Dendritic cell treated with granulocyte-macrophage colony-stimulating factor and Interleukin-4, amounts not matched to agents 40 ng/mL and 50 ng/mL, for 4 days (primary cell): ENCODE data around the gene PLA2G6.

Experiments
- H3K27ac Mint-ChIP-seq: one replicate; pipeline ENCODE4 v1.8.0; 2022; ENCODE audit warnings: mild to moderate bottlenecking, mixed read lengths
- H3K27me3 Mint-ChIP-seq: one replicate; pipeline ENCODE4 v1.8.0; 2022; ENCODE audit warnings: mild to moderate bottlenecking, mixed read lengths
- H3K36me3 Mint-ChIP-seq: one replicate; pipeline ENCODE4 v1.8.0; 2022; ENCODE audit warnings: low read depth, mixed read lengths
- H3K4me1 Mint-ChIP-seq: one replicate; pipeline ENCODE4 v1.8.0; 2022; ENCODE audit warnings: low read depth, mixed read lengths
- H3K4me3 Mint-ChIP-seq: one replicate; pipeline ENCODE4 v1.8.0; 2022; ENCODE audit warnings: mild to moderate bottlenecking, moderate library complexity, mixed read lengths
- H3K9me3 Mint-ChIP-seq: one replicate; pipeline ENCODE4 v1.8.0; 2022; ENCODE audit warnings: mixed read lengths
- intact Hi-C: fragments of 100-400 bp; cut with micrococcal nuclease; formaldehyde crosslinking; loops from one replicate; pipeline ENCODE4 v1.15.0; 2022

PLA2G6 gene

GRCh38 chr22:38220163-38220562, 38.5 kb upstream of the PLA2G6 start:
- H3K4me1 Mint-ChIP-seq = peaks cover 49% of the 10 kb centered on the region
- no peaks in the 10 kb centered on the region for H3K9me3 Mint-ChIP-seq
- H3K4me3 Mint-ChIP-seq = no peak overlapping the region
- intact Hi-C loops = no loop called here
- peaks cover 28% of the 10 kb centered on the region for H3K27me3 Mint-ChIP-seq
- peaks cover 57% of the 10 kb centered on the region for H3K36me3 Mint-ChIP-seq
- H3K27ac Mint-ChIP-seq = peak overlapping the region; percentile 69

DNA sequence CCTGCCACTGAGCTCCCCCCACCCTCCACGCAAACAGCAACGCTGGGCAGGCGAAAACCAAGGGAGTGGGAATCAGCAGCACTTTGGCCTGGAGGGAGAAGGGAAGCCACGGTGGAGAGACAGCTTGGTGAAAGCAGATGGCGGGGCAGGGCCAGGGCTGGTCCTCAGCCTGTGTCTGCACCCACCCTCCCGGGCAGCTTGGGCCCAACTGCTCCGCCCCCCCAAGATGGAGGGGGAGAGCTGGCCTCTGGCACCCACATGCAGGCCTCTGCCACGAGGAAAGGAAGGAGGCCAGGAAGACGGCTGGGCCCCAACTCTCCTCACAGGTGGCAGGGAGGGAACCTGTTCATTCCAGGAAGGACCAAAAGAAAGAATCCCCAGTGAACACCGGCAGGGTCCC, 38.0 kb upstream of the PLA2G6 start:
- H3K27me3 Mint-ChIP-seq = peaks cover 28% of the 10 kb centered on the region
- H3K9me3 Mint-ChIP-seq = no peaks in the 10 kb centered on the region
- intact Hi-C loops = no loop called here
- no peak overlapping the region for H3K4me3 Mint-ChIP-seq
- peak overlapping the region; percentile 69 for H3K27ac Mint-ChIP-seq
- H3K4me1 Mint-ChIP-seq = peaks cover 54% of the 10 kb centered on the region
- peaks cover 57% of the 10 kb centered on the region for H3K36me3 Mint-ChIP-seq

DNA sequence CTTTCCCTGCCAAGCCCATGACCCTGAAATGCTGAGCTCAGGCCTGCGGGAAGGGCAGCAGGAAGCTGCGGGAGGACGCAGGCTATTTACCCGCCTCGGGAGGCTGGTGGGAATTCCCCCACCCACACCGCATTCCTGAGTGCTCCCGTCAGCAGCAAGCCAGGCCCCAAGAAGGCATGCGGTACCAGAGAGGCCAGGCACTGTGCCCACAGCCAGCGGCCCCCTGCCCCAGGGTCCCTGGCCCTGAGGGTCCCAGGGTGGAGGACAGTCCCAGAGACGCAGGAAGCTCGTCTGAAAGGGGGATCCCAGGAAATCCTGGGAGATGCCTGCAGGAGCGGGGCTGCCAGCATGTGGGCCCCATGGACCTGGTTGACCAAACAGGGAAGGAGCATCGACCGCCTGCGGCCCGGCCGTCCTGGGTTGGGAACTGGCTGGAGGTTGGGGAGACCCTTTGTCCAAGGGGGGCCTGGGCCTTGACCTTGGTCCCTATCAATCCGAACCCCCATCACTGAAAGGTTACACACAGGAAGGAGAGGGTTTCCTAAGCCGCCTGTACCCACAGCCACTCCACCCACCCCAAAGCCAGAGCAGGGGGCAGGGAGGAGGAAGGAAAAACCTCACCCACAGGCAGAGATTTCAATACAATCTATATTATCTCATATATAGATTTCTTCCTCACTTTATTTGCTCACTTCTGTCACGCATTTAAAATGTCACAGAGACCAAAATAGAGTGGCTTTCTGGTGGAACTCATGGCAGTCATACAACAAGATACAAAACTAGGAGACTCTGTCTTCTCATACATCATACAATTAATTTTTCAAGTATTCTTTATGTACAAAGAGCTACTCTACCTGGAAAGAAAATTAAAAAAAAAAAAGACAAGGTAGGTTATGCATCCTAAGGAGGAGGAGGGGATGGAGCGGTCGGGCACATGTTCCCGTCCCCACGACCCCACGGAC, 37.3 kb upstream of the PLA2G6 start:
- H3K9me3 Mint-ChIP-seq = no peaks in the 10 kb centered on the region
- no peak overlapping the region for H3K4me3 Mint-ChIP-seq
- peak overlapping the region; percentile 69 for H3K27ac Mint-ChIP-seq
- H3K36me3 Mint-ChIP-seq = peaks cover 52% of the 10 kb centered on the region
- intact Hi-C loops = no loop called here
- peaks cover 28% of the 10 kb centered on the region for H3K27me3 Mint-ChIP-seq
- H3K4me1 Mint-ChIP-seq = peaks cover 59% of the 10 kb centered on the region

- Mint-ChIP-seq H3K27me3 (peaks cover 10% of the 10 kb centered on the region), H3K4me3 (peak overlapping the region; percentile 59), H3K9me3 (no peaks in the 10 kb centered on the region), H3K27ac (peak overlapping the region; percentile 74), H3K36me3 (peaks cover 19% of the 10 kb centered on the region), H3K4me1 (peaks cover 81% of the 10 kb centered on the region)
- intact Hi-C loops = no loop called here
Measured at GRCh38 chr22:38215156-38216038, 33.8 kb upstream of the PLA2G6 start.

GRCh38 chr22:38214302-38215056, 32.8 kb upstream of the PLA2G6 start:
- Mint-ChIP-seq H3K27ac (peak overlapping the region; percentile 74), H3K9me3 (no peaks in the 10 kb centered on the region), H3K36me3 (peaks cover 18% of the 10 kb centered on the region), H3K27me3 (peaks cover 4% of the 10 kb centered on the region), H3K4me1 (peaks cover 81% of the 10 kb centered on the region), H3K4me3 (peak overlapping the region; percentile 59)
- intact Hi-C loops = no loop called here

GRCh38 chr22:38213990-38214301, 32.3 kb upstream of the PLA2G6 start:
- Mint-ChIP-seq H3K9me3 (no peaks in the 10 kb centered on the region), H3K36me3 (peaks cover 18% of the 10 kb centered on the region), H3K4me3 (peak overlapping the region; percentile 45), H3K27ac (peak overlapping the region; percentile 74), H3K27me3 (peaks cover 2% of the 10 kb centered on the region), H3K4me1 (peaks cover 81% of the 10 kb centered on the region)
- intact Hi-C loops = no loop called here

DNA sequence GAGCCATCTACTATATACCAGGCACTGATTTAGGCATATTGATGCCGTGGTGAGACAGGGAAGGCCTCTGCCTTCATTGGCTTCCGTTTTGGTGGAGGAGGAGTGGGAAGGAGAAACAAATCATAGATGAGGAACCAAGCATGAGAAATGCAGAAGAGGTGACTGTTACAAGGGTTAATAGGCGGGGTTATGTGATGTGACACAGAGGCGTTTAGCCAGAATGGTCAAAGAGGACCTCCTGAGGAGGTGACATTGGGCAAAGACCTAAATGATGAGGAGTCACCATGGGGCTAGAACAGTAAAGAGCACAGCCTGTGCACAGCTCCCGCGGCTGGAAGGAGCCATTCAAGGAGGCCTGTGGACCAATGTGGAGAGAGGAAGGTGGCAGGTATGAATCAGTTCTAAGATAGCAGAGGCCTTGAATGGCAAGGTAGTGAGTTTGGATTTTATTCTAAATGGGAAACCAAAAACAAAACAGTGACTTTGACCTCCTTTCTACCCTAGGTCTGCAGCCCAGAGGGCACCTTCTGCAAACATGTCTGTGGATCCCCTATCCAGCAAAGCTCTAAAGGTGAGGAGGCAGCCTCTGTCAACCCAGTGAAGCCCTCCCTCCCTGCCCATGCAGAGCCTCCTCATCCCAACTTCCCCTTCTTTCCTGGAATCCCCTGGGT, 31.8 kb upstream of the PLA2G6 start:
- Mint-ChIP-seq H3K9me3 (no peaks in the 10 kb centered on the region), H3K36me3 (peaks cover 18% of the 10 kb centered on the region), H3K4me1 (peaks cover 81% of the 10 kb centered on the region), H3K27me3 (peaks cover 2% of the 10 kb centered on the region), H3K4me3 (peak overlapping the region; percentile 63), H3K27ac (peak overlapping the region; percentile 74)
- intact Hi-C loops = no loop called here

DNA sequence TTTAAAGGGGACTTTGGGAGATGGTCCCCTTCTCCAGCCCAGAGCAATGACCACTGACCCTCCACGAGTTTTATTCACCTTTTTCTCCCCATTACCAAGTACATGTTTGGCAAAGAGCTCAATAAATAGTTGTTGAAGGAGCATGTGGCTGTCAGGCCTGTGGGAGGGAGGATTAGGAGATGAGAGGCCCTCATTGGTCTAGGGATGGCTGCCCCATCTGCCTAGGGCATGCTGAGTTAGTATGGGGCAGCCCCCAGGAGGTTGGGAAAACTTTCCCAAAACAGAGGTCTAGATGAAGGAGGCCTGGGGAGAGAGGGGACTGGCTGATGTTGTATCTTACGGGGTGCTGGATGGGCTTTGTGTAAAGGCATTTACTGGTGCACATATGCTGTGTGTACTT, 30.8 kb upstream of the PLA2G6 start:
- intact Hi-C loops = no loop called here
- Mint-ChIP-seq H3K27ac (peak overlapping the region; percentile 74), H3K27me3 (peaks cover 2% of the 10 kb centered on the region)

DNA sequence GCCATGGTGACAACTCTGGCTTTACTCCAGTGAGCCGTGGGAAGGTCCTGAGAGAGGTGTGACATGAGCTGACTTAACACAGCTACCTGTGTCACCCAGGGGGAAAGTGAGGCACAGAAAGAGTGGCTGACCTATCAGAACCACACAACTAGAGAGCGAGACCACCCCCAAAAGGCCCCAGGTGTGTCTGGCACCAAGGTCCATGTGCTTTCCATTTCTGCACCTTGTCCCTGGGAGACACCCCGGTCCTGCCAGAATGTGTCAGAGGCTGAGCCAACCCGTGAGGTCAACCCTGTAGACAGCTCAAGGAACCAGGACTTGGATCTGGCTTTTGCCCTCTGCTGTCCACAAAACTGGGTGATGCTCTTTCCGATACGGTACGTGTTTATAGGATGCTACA, 29.9 kb upstream of the PLA2G6 start:
- H3K27ac Mint-ChIP-seq = peak overlapping the region; percentile 48
- peaks cover 15% of the 10 kb centered on the region for H3K36me3 Mint-ChIP-seq
- H3K27me3 Mint-ChIP-seq = peaks cover 2% of the 10 kb centered on the region
- H3K4me1 Mint-ChIP-seq = peaks cover 88% of the 10 kb centered on the region
- intact Hi-C loops = no loop called here
- H3K4me3 Mint-ChIP-seq = no peak overlapping the region
- H3K9me3 Mint-ChIP-seq = no peaks in the 10 kb centered on the region

More for the DNA sequence above, 30.8 kb upstream of the PLA2G6 start:
- H3K36me3 Mint-ChIP-seq = peaks cover 18% of the 10 kb centered on the region
- peak overlapping the region; percentile 17 for H3K4me3 Mint-ChIP-seq
- peaks cover 85% of the 10 kb centered on the region for H3K4me1 Mint-ChIP-seq
- no peaks in the 10 kb centered on the region for H3K9me3 Mint-ChIP-seq

GRCh38 chr22:38208551-38208968, 26.9 kb upstream of the PLA2G6 start:
- intact Hi-C loops = loop anchor here (10.0 kb wide), 1 partner anchor 64 kb away; no protein-coding TSS in a partner anchor
- Mint-ChIP-seq H3K27me3 (peaks cover 2% of the 10 kb centered on the region), H3K36me3 (no peaks in the 10 kb centered on the region), H3K9me3 (no peaks in the 10 kb centered on the region), H3K4me3 (no peak overlapping the region), H3K27ac (peak overlapping the region; percentile 55), H3K4me1 (peaks cover 92% of the 10 kb centered on the region)

- intact Hi-C loops = loop anchor here (10.0 kb wide), 1 partner anchor 63 kb away; no protein-coding TSS in a partner anchor
- H3K27ac Mint-ChIP-seq = peak overlapping the region; percentile 55
- H3K4me1 Mint-ChIP-seq = peaks cover 92% of the 10 kb centered on the region
Measured at GRCh38 chr22:38207898-38208432, 26.3 kb upstream of the PLA2G6 start.

DNA sequence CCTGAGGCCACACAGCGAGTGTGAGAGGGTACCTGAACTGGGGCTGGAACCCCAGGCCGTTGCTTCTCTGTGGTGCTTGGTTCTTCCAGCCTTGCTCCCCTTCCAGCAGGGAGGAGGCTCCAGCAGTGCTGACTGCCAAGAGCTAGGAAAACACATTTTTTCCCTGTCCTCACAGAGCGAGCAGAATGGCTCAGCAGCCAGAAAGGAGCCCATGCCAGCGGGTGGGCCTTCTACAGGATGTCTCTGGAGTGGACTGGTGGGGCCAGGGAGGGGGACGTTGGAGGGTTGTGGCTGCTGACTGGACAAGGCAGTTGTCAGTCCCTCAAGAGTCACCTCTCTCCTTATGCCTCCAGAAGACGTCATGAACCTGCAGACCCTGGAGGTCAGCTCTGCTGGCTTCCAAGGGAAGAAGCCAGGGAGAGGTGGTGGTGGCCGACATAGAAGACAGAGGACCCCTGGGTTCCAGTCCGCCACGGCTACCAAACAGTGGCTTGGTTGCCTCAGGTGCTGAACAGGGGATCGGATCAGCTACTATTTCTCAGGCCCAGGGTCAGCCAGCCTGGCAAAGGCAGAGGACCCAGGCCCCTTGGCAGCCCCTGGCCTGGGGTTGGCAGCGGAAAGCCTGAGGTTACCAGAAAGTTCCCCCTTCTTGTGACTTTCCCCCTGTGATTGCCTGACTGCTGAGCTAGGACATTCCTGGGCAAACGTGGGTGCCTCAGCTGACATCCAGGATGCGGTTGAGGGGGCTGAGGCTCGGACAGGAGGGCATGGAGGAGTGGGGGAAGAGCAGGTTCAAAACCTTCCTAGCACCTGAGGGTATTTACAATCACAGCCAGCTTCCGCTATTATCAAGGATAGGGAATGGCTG, 23.9 kb upstream of the PLA2G6 start:
- no peak overlapping the region for H3K4me3 Mint-ChIP-seq
- H3K36me3 Mint-ChIP-seq = no peaks in the 10 kb centered on the region
- intact Hi-C loops = loop anchor here (10.0 kb wide), 1 partner anchor 61 kb away; no protein-coding TSS in a partner anchor
- peaks cover 86% of the 10 kb centered on the region for H3K4me1 Mint-ChIP-seq
- H3K27me3 Mint-ChIP-seq = peaks cover 8% of the 10 kb centered on the region
- H3K9me3 Mint-ChIP-seq = no peaks in the 10 kb centered on the region
- peak overlapping the region; percentile 56 for H3K27ac Mint-ChIP-seq

More at GRCh38 chr22:38207898-38208432, 26.3 kb upstream of the PLA2G6 start:
- Mint-ChIP-seq H3K36me3 (no peaks in the 10 kb centered on the region), H3K27me3 (peaks cover 2% of the 10 kb centered on the region), H3K4me3 (no peak overlapping the region), H3K9me3 (no peaks in the 10 kb centered on the region)
